Activated CD8-positive, alpha-beta memory T cell treated with anti-CD3 and anti-CD28 coated beads, Interleukin-2, amount 50 U/mL, for 1 hour (primary cell): ENCODE results near the gene KMT5B.

Experiments used
- DNase-seq: peaks from one replicate; pipeline ENCODE4 v3.0.0-alpha.2; 2020; ENCODE audit errors: extremely low read depth

The KMT5B gene

DNA sequence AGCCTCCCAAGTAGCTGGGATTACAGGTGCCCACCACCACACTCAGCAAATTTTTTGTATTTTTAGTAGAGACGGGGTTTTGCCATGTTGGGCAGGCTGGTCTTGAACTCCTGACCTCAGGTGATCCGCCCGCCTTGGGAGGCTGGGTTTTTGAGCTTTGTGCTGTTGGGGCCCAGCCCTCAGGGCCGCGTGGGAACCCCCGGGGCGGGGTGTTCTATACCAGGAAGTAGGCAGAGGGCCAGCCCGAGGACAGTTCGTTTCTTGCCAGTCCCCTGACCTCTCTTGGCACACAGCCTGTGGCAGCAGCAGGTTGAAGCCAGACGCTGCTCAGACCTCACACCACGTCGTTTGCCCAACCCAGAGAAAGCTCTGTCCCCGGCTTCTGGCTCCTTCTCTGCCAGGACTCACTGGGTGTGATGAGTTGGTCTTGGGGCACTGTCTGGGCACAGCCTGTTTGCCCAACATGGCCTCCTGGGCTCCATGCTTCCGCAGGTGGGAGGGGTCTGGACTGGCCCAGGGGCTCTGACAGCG is 67.0 kb downstream of the KMT5B start:
- no peak for DNase-seq

DNA sequence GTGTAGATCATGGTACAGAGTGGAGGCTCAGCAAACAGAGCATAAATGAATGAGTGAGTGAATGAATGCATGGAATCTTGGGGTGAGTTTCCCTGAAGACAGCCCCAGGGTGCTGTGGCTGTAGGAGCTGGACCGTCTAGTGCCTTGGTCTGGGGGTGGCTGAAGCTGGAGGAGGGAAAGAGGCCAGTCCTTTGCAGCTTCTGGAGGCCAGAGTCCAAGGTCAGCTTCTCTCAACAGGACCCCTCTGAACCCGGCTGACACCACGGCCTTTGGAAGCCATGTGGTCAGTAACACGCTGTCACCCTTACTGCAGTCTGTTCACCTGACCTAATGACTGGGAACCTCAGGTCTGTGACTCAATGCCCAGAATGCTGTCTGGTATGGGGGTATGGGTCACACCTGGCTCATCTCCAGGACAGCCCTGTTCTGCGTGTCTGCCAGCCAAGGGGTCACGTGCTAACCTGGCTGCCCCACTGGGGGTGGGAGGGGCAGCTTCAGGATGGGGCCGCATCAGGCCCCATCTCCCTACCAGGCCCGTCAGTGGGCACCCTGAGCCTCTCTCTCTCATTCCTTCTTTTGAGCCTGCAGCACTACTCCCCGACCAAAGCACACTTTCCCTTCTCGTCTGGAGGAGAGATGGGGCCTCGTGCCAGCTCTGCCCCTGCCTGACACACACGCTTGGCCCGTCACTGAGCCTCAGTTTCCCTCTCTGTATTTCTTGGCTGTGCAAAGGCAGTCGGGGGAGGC is 67.8 kb downstream of the KMT5B start:
- no peak for DNase-seq

DNA sequence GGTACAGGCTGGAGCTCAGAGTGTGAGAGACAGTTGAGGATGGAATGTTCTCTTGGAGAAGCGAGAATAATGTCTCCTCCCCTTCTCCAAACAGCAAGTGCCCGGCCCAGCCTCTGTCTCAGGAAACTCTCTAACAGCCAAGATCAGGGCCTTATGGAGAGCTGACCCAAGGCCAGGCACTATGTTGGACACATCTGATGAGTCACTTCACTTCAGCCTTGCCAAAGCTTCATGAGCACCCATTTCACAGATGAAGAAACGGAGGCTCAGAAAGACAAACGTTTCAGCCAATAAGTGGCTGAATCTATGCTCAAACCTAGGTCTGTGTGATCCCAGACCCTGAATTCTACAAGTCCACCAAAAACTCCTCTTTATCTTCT is 69.8 kb downstream of the KMT5B start:
- no peak for DNase-seq

DNA sequence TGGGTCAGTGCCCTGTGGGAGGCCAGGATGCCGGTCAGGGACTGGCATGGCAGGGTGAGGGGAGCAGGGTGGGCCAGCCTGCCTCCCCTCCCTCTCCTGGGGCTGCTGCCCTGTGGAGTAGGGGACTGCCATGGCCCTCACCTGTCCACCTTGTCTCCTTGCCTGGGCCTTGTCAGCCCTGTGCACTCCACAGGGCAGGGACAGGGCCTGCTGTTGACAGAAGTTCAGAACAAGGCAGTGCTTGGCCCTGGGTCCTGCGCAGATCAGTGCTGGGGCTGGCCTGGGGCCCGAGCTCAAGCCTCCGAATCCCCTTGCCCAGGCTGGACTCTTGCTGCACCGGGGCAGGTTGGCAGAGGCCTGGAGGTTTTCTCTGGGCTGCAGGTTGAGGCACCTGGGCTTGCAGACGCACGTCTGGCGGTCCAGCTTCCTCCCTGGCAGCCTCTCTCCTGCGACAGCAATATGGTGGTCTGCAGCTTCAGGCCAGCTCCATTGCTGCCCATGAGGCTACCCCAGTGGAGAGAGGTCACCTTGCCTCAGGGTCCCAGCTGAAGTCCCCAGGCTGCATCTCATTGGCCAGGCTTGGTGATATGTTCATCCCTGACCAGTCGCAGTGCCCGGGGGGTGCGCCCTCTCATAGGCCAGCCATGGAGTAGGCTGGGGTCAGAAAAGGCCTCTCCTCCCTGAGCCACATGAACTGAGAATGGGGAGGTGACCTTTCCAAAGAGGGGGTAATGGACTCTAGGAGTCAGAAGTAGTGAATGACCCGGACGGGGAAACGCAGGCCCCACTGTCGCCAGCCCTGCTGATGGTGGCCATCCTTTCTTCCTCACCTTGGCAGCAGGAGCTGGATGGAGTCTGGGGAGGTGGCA is 70.4 kb downstream of the KMT5B start:
- DNase-seq = no peak

DNA sequence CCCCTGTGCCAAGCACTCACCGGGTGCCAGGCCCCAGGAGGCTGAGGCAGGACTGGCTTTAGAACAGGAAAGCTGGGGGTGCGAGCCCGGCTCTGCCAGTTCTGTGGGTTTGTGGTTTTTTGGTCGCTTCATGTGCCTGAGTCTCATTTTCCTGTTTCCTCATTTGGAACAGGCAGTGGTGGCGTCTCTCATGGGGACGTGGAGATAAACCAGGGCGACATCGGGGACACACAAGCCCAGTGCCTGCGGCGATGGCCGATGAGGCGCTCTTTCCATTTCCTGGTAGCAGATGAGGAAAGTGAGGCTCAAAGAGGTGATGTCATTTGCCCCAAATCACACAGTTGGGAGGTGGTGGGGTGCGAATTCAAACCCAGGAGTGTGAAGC is 71.1 kb downstream of the KMT5B start:
- DNase-seq = peak; percentile 23

DNA sequence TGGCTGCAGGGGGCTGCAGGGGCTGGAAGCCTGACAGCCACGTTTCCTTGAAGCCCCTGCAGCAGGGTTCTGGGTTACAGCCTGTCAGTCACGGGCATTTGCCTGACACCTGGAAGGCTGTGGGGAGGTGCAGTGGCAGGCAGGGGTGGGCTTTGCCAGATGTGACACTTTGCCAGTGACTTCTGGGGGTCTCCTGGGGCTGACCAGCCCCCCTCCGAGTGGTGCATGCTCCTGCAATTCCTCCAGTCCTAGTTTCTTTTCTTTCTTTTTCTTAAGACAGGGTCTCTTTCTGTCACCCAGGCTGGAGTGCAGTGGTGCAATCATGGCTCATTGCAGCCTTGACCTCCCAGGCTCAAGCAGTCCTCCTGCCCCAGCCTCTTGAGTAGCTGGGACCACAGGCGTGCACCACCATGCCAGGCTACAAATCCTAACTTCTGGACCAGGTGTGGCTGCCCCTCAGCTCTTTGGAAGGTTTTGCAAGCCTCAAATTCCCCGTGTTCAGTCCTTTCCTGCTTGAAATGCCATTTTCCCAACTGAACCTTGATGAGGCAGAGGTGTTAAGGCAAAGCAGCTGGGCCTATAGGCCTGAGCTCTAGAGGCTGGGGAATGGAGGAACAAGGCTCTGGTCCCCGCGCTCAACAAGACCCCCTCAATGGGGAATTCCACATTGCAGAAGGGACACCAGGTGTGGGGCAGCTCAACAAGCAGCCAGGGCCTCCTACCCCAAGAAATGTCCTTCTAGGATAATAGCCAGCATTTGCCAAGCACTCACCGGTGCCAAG is 71.7 kb downstream of the KMT5B start:
- no peak for DNase-seq

DNA sequence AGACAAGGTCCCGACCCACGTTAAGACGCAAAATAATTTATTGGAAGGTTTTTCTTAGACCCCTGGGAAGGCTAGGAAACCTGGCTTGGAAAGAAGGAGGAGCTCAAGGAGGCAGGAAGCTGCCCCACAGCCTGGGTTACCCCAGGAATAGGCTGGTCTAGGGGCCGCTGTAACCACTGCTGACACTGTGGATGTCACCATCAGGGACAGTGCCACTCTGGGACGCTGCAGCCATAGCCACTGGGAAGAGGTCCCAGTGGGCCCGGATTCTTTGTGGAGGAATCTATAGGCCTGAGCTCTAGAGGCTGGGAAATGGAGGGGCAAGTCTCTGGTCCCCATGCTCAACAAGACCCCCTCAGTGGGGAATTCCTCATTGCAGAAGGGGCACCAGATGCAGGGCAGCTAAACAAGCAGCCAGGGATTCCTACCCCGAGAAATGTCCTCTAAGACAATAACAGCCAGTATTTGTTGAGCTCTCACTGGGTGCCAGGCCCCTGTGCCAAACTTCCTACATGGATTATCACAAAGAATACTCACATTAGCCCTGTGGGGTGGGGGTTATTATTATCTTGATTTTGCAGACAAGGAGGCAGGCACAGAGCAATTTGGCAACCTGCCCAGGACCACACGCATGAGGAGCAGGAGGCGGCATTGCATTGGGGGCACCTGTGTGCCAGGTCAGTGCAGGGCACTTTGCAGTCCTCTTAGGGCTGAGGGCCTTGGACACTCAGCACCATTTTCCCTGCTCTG is 72.4 kb downstream of the KMT5B start:
- DNase-seq = no peak

DNA sequence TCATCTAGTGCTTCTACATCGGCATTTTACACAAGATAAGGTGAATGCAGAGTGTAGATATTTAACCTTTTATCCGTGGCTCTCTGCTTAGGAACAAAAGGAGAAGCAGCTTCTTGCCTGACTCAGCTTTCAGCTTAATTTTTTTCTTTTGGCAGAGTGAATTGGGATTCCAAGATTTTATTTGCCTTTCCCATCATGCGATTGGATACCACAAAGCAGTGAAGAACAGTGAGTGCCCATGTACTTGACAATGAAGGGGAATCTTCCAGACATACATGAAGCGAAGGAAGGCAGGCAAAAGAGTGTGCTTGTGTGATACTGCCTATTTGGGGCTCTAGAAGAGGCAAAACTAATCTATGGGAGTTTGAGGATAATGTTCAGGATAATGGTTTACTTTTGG is 74.9 kb downstream of the KMT5B start:
- DNase-seq = no peak

DNA sequence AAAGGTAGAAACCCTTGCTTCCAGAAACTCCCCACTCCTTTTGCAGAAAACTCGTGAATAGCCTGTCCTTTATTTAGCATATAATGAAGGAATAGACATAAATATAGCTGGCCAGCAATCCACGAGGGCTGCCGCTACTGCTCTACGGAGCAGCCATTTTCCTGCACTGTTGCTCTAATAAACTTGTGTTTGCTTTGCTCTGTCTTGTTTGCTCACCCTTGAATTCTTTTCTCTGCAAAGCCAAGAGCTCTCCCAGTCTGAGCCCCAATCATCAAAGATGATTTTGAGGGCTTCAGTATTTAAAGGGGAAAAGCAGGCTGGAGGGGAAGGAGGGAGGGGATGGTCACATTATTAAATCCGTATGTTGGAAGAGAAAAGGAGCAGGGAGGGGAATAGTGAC is 75.3 kb downstream of the KMT5B start:
- DNase-seq = no peak

DNA sequence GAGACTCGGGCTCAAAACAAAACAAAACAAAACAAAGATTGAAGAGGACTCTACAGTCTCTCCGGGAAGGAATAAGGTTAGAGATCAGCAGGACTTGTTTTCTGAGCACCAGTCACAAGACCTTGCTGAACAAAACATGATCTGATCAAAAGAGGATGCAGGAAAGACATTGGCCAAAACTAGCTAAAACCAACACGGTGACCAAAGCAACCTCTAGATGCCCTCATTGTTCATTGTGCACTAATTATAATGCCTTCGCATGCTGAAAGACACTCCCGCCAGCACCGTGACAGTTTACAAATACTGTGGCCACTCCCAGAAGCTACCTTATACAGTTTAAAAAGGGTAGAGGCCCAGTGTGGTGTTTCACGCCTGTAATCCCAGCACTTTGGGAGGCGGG is 76.2 kb downstream of the KMT5B start:
- no peak for DNase-seq

DNA sequence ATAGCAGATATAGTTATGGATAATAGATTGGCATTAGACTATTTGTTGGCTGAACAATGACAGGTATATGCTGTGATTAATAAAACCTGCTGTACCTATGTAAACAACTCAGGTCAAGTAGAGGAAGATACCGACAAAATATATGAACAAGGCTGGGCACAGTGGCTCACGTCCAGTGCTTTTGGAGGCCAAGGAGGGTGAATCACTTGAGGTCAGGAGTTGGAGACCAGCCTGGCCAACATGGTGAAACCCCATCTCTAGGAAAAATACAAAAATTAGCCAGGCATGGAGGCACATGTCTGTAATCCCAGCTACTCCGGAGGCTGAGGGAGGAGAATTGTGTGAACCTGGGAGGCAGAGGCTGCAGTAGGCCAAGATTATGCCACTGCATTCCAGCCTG is 77.9 kb downstream of the KMT5B start:
- DNase-seq = no peak

DNA sequence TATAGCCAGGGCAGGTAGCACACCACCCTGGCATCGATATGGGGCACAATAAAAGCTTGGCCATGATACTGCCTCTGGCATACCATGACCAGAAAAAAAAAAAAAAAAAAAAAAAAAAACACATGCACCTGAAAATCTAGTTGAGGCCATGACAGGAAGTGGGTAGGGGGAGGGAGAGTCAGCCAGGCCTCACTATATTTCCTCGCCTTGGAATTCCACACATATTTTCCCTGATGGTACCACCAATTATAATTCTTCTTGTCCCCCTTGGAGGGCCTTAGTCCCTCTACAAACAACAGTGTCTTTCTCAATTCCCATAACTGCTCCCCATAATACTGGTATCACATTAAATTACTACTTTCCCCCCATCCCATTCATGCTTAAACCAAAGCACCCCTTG is 79.3 kb downstream of the KMT5B start:
- no peak for DNase-seq

DNA sequence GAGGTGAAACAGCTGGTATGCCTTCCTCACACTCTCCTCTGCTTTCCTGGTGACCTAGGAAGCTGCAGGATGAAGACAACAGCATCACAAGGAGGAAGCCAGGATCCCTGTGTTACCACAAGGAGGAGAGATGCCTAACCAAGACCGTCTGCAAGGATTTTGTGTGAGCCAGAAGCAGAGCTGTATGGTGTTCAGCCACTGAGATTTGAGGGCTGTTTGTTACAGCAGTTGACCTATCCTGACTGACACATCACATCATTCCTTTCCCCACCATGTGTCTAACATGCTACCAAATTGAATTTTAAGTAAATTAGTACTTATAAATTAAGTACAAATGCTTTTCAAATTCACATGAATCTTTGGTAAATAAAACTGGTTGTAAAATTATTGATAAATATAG is 83.0 kb downstream of the KMT5B start:
- DNase-seq = no peak

DNA sequence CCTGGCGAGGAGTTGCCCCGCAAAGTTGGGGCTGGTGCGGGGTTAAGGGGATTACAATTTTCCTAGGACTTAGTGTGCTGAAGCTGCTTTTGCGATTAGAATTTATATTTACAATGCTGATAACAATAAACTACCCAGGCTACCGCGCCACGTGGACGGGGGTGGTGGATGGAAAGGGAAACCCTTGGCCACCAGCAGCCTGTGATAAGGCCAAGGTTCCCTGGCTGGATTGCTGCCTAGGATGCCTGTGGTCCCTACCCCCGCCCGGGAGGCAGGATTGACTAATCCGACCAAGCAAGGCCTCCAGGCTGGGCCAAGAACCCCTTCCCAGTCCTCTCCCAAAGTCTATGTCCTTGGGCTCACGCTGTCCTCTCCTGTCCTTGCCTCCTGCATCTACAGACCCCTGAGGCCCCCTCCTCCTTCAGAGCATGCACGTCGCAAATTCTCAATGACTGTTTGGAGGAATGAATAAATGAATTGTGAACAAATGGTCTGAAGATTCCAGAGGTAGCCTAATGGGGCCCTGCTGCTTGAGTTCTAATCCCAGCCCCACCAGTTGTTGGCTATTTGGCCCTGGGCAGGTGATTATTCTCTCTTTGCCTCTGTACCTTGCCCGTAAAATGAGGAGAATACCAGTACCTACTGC is 84.3 kb downstream of the KMT5B start:
- DNase-seq = no peak

DNA sequence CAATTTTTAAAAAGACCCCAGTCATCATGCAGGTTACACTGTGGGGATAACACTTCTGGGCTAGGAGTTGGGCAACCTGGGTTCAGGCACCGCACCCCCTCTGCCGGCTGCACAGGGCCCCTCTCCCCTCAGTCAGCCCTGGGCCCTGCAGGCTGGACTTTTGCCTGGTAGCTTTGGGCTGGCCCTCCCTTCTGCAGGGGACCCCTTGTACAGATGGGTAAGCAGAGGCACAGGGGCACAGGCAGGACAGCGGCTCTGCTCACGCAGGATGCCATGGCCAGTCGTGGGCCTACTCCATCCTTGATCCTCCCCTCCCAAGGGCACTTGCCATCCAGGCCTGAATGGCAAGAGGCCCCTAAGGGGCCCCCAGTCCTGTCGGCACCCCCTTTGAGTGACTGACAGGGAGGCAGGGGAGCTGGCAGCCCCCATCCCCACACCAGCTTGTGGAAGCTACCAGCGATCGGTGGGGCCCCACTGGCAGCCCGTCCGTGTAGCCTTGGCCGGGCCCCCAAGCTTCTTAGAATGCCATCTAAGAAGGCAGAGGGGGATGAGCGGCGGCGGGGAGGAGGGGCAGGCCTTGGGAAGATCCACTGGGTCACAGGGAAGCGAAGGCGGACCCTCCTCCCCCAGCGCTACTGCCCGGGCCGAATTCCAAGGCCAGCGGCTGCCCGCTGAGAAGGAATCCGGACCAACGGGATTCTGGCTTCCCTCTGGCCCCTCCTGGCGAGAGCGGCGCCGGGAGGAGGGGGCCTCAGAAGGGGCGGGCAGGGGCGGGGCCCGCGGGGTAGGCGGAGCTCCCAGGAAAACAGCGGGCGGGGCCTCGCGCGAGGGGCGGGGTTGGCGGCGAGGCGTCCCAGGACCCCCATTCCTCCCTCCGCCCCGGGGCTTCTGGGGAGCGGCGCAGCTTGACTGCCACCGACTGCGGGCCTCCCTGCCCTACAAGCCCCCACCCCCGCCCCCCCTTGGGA is 85.1 kb downstream of the KMT5B start:
- no peak for DNase-seq

DNA sequence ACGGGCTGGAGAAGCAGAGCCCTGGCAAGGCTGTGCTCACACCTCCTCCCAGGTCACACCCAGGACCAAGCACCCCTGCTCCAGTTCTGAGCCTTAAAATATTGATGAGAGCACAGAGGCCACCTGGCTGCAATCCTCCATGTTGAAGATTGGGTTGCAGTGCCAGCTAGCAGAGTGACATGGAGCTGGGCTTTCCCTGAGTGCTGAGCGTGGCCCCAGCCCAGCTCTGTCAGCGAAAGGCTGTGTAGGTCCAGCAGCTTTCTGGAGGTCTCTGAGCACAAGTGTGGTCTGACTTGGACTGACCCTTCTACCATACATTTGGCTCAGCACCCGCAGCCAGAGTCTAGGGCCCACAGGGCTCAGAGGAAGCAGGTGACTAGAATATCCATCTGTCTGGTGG is 87.9 kb downstream of the KMT5B start:
- DNase-seq = no peak

DNA sequence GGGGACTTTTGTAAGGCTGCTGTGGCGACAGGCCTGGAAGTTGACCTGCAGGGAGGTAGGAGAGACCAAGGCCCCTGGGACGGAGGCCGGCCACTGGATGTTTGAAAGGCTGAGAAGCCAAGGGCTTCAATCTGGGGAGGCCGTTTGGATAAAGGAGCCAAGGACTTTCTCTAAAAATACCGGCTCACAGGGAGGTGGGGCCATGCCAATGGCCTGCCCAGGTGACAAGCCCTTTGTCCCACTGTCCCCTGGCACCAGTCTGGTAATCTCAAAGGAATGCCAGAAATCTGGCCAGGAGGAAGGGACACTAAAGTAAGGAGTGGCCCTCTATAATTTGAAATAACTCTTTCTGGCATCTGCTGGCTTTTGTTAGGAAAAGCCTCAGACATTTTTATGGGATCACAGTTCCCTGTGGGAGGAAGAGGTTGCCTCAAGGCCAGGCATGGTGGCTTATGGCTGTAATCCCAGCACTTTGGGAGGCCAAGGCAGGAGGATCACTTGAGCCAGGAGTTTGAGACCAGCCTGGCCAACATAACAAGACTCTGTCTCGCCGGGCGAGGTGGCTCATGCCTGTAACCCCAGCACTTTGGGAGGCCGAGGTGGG is 90.1 kb downstream of the KMT5B start:
- no peak for DNase-seq

DNA sequence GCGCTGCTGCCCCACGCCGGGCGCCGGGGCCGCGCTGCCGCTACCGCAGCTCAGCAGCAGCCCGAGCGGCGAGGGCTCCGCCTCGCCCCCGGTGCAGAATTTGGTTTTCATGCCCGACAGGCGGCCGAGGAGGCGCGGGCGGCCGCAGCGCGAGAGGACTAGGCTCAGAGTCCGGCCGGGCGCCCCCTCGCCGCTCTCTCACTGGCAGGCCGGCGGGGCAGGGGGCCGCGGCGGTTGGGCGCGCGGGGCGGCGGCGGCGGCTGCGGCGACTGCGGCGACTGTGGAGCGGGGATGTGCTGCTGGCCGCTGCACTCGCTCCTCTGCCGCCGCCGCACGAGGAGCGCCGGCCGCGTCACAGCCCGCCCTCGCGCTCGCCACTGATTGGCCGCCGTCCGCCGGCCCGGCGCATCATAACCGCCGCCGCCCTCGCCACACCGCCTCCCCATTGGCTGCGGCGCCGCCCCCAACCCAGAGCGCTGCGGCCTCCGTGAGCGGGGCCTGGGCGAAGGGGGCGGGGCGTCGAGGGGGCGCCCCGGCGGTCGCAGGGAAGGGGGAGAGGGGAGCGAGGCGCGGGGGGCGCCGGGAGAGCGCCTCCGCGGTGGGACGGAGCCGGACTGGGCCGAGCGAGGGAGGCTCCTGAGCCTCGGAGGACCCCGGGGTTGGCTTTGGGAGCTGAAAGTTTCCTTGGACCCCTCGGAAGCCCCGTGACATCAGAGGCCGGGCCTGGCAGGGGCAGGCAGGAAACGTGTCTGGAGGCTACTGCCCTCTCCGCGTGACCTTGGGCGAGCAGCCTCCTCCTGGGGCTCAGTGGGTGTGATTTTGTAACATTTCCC is 91.8 kb downstream of the KMT5B start, which contains the start of gene CHKA:
Gene CHKA (minus strand): TSS at position 322 of the 833 bp plus-strand sequence. CDS start 211 bp downstream, at position 111.
- DNase-seq = peak; percentile 50
